Spinal cord (tissue), 10 donors: ENCODE measurements around the gene PRKCD. TPM values are rescaled to one million over a fixed set of nuclear protein-coding genes. Genes with fewer than 3 reads are reported as not detected.
"Not testable (repeated sequence)": the region's sequence is repeated elsewhere in the genome, so short reads cannot be mapped to it uniquely, and the experiment has no call there.

Experiments used
- DNase-seq, 6 donors: peaks; one replicate each; pipeline versions ENCODE4 v3.0.0 to v3.0.0-alpha.2; 2013 to 2015; ENCODE audit warnings: low spot score in 6 of 6, low read depth in 4 of 6
- H3K27ac ChIP-seq: one replicate; pipeline ENCODE4 v1.5.1; 2013; ENCODE audit warnings: low read depth, low read length, control low read depth
- H3K27me3 ChIP-seq: one replicate; pipeline ENCODE4 v1.6.1; 2013; ENCODE audit warnings: low read length; ENCODE audit not compliant: control insufficient read depth, insufficient read depth
- H3K36me3 ChIP-seq: one replicate; pipeline ENCODE4 v1.6.1; 2013; ENCODE audit warnings: low read length; ENCODE audit not compliant: control insufficient read depth, insufficient read depth
- H3K4me1 ChIP-seq: one replicate; pipeline ENCODE4 v1.6.1; 2013; ENCODE audit warnings: low read length; ENCODE audit not compliant: control insufficient read depth, insufficient read depth
- H3K4me3 ChIP-seq: one replicate; pipeline ENCODE4 v1.5.1; 2013; ENCODE audit warnings: low read depth, low read length, control low read depth
- H3K9me3 ChIP-seq: one replicate; pipeline ENCODE4 v1.6.1; 2013; ENCODE audit warnings: low read length; ENCODE audit not compliant: control insufficient read depth, insufficient read depth
- WGBS: methylation state at CpG from one replicate; pipeline ENCODE4 v1.1.5; 2013; ENCODE audit warnings: missing lambda C conversion rate; ENCODE audit not compliant: insufficient coverage; 5-methylcytosine and 5-hydroxymethylcytosine counted together
- polyA plus RNA-seq, 2 donors: library from polyadenylated mRNA; unstranded; fragments of 120-200 nt; gene quantifications; one replicate each; pipeline ENCODE4 v1.2.1, GENCODE V29; 2013; ENCODE audit not compliant: insufficient read length in 2 of 2
- total RNA-seq, 2 donors: library from RNA; depleted of rRNA in 1 of 2; stranded (reverse); fragments of 120-200 nt in 1 of 2; fragments of >200 nt in 1 of 2; gene quantifications; one replicate each; pipeline versions ENCODE4 v1.2.3 to v1.2.4, GENCODE V29; 2013 to 2014
- donor health status: healthy.

The PRKCD gene
- total and polyA plus RNA-seq, 4 donors, result 2.9 to 15.0 (median 11.2) TPM

DNA sequence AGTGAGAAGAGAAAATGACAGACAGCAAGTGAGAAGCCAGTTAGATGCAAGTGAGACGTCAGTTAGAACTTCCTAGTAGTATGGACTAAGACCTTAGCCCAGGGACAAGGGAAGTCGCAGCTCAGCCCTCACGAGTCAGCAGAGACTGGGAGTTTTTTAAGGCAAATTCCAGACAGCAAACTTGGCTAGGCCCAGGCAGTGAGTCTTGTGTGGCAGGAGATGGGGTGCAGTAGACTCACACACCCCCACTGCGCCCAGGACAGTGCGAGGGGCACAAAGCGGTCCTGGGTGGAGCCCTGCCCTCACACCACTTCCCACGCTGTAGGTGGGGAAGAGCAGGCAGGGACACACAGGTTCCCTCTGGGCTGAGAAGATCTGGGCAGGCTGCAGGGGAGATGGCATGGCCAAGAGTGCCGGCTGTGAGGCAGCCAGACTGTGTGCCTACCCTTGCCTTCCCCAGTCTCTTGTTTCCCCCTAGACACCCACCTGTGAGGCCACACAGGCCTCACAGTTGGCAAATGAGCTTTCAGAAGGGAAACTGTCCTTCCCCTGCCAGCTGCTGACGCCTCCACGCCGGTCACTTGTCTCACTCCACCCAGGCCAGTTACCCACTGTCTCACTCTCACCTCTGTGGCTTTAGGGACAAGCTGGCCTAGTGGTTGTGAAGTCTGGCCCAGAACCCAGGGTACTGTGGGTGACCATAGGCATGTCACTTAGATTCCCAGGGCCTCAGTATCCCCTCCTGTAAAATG is 13.7 kb upstream of the PRKCD start:
- H3K9me3 ChIP-seq, result no peaks in the 10 kb centered on the region
- H3K27ac ChIP-seq, result no peak overlapping the region
- no peak for DNase-seq
- no peaks in the 10 kb centered on the region for H3K27me3 ChIP-seq
- H3K4me3 ChIP-seq, result no peak overlapping the region
- H3K4me1 ChIP-seq, result peaks cover 10% of the 10 kb centered on the region
- H3K36me3 ChIP-seq, result no peaks in the 10 kb centered on the region
- 76% methylated on average over 9 of the region's 11 CpGs for WGBS

DNA sequence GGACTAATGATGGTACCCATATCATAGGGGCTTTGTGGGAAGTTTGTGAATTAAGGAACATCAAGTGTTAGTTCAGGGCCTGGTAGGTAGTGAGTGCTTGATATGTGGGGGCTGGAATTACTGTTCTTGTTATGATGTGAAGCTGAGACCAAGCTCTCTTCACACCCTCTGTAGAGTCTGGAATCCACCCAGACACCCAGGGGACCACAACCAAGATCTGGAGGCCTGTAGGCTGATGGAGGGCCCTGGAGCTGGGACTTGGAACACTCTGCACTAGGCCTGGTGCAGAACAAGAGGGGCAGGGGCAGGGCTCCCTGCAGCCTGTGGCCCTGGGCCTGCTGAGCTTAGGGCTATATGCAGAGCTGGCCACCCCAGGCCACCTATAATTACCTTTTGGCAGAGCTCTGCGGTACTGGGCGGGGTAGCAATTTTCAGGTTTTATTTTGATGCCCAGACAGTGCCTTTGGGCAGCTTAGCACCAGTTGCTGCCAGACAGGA is 13.1 kb upstream of the PRKCD start:
- WGBS, result 90% methylated on average over 2 of the region's 2 CpGs
- H3K9me3 ChIP-seq, result no peaks in the 10 kb centered on the region
- no peak overlapping the region for H3K27ac ChIP-seq
- H3K4me3 ChIP-seq, result no peak overlapping the region
- H3K36me3 ChIP-seq, result no peaks in the 10 kb centered on the region
- H3K27me3 ChIP-seq, result no peaks in the 10 kb centered on the region
- H3K4me1 ChIP-seq, result peaks cover 10% of the 10 kb centered on the region
- no peak for DNase-seq

DNA sequence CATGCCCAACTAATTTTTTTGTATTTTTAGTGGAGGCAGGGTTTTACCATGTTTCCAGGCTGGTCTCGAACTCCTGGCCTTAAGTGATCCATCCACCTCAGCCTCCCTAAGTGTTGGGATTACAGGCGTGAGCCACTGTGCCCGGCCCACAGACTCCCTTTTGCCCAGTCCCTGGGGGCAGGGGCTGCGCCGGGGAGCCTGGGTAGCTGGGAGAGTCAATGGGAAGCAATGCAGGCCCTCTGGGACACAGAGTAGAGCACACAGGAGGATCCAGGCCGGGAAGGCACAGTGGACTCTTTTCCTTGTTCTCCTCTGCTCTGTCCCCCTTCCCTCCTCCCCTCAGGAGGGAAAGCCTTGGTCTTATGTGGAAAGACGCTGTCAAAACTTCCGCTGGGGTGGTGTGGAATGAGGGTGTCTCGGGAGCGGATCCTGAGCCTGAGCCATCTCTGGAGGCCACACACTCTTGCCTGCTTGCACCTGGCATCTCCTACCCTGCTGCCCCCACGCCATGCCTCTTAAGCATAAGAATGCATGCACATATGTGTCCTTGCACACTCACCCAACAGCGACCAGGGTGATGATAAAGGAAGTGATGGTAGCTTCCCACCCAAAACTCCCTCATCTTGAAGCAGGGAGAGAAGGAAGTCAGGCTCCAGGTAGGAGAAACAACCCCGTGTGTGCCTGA is 11.9 kb upstream of the PRKCD start:
- WGBS, result 87% methylated on average over 4 of the region's 13 CpGs
- Histone ChIP-seq H3K9me3 (no peaks in the 10 kb centered on the region), H3K27ac (no peak overlapping the region), H3K4me3 (no peak overlapping the region), H3K27me3 (no peaks in the 10 kb centered on the region), H3K36me3 (no peaks in the 10 kb centered on the region), H3K4me1 (peaks cover 10% of the 10 kb centered on the region)
- DNase-seq, result no peak

DNA sequence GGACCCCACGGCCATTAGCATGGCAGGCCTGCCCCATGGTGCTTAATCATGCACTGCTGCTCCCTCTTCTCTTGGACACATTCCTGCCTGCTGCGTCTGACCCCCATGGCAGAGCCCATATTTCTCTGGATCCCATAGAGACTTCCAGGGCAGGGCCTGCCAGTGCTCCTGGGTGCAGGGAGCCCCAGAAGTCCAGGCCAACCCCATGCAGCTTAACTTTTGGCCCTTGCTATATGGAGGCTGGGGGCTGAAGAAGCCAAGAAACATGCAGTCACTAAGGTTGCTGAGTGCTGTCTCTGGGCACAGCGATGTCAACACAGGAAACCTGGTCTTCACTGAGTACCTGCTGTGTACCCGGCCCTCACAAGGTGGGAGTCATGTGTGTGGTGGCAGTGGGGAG is 11.3 kb upstream of the PRKCD start:
- WGBS, result 78% methylated on average over 4 of the region's 4 CpGs
- Histone ChIP-seq H3K9me3 (no peaks in the 10 kb centered on the region), H3K27me3 (no peaks in the 10 kb centered on the region), H3K36me3 (no peaks in the 10 kb centered on the region), H3K27ac (no peak overlapping the region), H3K4me1 (peaks cover 10% of the 10 kb centered on the region), H3K4me3 (no peak overlapping the region)
- DNase-seq, result no peak

- no peak overlapping the region for H3K27ac ChIP-seq
- 83% methylated on average over 7 of the region's 7 CpGs for WGBS
- DNase-seq, result no peak
These were observed 10.5 kb upstream of the PRKCD start for GRCh38 chr3:53150247-53151085.

GRCh38 chr3:53151086-53151438 is 9.9 kb upstream of the PRKCD start:
- H3K27ac ChIP-seq, H3K36me3 ChIP-seq, H3K4me3 ChIP-seq, H3K9me3 ChIP-seq, H3K27me3 ChIP-seq, DNase-seq: not testable (repeated sequence)
- 98% methylated on average over 9 of the region's 9 CpGs for WGBS
- peaks cover 24% of the 10 kb centered on the region for H3K4me1 ChIP-seq

More at GRCh38 chr3:53150247-53151085, 10.5 kb upstream of the PRKCD start:
- H3K4me3 ChIP-seq, result no peak overlapping the region
- no peaks in the 10 kb centered on the region for H3K27me3 ChIP-seq
- H3K4me1 ChIP-seq, result peaks cover 18% of the 10 kb centered on the region
- H3K9me3 ChIP-seq, result no peaks in the 10 kb centered on the region
- no peaks in the 10 kb centered on the region for H3K36me3 ChIP-seq

GRCh38 chr3:53151465-53151864 is 9.5 kb upstream of the PRKCD start:
- 76% methylated on average over 4 of the region's 5 CpGs for WGBS
- no peak for DNase-seq
- no peak overlapping the region for H3K27ac ChIP-seq
- H3K27me3 ChIP-seq, result peaks cover 8% of the 10 kb centered on the region
- H3K4me1 ChIP-seq, result peaks cover 24% of the 10 kb centered on the region
- H3K4me3 ChIP-seq, result no peak overlapping the region
- H3K9me3 ChIP-seq, result no peaks in the 10 kb centered on the region
- H3K36me3 ChIP-seq, result no peaks in the 10 kb centered on the region

DNA sequence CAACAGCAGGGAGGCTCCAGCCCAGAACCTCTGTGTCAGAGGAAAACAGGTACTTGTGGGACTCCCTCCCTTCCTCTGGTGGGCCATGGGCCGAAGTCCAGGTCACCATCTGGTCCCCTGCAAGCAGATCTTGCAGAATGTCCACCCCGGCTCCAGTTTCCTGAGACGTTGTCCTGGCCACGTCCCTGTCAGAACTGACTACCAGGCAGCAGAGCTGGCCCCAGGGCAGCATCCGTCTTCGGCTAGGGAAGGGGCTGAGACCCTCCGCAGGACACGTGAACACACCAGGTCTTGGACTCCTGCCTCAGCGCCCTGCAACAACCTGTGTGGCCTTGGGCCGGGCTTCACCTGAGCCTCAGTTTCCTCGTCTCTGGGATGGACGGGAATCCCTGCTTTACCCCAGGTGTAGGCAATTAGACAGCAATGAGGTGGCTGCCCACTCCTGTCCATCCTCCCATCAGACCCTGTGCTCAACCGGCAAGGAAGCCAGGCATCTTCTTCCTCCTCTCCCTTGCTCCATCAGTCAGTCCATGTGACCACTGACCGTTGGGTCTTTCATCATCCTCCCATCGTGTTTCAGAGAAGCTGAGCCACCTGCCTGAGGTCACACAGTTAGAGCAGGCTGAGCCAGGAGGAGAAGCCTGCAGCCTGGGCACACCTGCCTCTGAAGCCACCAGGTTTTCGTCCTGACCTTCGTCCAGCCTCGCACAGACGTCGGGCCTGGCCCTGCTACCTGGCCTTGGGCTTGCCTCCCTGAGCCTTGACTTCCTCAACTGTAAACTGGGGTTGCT is 8.9 kb upstream of the PRKCD start:
- DNase-seq, result no peak
- WGBS, result 86% methylated on average over 20 of the region's 20 CpGs
- peaks cover 14% of the 10 kb centered on the region for H3K27me3 ChIP-seq
- no peak overlapping the region for H3K27ac ChIP-seq
- H3K9me3 ChIP-seq, result no peaks in the 10 kb centered on the region
- peaks cover 27% of the 10 kb centered on the region for H3K4me1 ChIP-seq
- no peak overlapping the region for H3K4me3 ChIP-seq
- H3K36me3 ChIP-seq, result no peaks in the 10 kb centered on the region

GRCh38 chr3:53153264-53153823 is 7.7 kb upstream of the PRKCD start:
- WGBS, result 73% methylated on average over 3 of the region's 3 CpGs
- DNase-seq, result no peak
- Histone ChIP-seq H3K27me3 (peaks cover 19% of the 10 kb centered on the region), H3K36me3 (no peaks in the 10 kb centered on the region), H3K27ac (no peak overlapping the region), H3K4me1 (peaks cover 36% of the 10 kb centered on the region), H3K9me3 (no peaks in the 10 kb centered on the region), H3K4me3 (no peak overlapping the region)
